Measurements from ENCODE around the gene SUB1.

DNA sequence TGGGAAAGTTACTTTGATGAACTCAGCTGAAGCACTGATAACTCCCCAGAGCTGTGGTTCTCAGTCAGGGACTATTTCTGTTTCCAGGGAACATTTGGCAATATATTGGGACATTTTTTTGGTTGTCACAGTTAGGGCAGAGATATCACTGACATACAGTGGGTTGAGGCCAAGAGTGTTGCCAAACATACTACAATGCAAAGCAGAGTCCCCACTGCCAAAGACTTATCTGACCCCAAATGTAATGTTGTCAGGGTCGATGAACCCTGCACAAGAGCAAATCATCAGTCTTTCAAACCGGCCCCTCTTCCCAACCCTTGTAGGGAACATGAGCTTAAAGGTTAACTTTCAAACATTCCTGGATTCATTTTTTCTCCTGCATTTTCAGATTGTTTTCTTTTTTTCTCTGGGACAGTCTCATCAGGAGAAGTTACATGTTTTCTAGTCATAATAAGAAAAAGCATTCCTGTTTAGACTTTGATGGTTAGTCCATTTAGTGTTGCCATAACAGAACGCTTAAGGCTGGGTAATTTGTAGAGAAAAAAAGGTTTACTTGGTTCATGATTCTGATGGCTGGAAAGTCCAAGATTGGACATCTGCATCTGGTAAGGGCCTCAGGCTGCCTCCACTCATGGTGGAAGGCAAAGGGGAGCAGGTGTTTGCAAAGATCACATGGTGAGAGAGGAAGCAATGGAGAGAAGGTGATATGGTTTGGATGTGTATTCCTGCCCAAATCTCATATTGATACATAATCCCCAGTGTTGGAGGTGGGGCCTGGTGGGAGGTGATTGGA is 18.8 kb upstream of the SUB1 start:
- TF ChIP-seq, protein P1, sequence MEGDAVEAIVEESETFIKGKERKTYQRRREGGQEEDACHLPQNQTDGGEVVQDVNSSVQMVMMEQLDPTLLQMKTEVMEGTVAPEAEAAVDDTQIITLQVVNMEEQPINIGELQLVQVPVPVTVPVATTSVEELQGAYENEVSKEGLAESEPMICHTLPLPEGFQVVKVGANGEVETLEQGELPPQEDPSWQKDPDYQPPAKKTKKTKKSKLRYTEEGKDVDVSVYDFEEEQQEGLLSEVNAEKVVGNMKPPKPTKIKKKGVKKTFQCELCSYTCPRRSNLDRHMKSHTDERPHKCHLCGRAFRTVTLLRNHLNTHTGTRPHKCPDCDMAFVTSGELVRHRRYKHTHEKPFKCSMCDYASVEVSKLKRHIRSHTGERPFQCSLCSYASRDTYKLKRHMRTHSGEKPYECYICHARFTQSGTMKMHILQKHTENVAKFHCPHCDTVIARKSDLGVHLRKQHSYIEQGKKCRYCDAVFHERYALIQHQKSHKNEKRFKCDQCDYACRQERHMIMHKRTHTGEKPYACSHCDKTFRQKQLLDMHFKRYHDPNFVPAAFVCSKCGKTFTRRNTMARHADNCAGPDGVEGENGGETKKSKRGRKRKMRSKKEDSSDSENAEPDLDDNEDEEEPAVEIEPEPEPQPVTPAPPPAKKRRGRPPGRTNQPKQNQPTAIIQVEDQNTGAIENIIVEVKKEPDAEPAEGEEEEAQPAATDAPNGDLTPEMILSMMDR (IDR thresholded peaks at IDR 0.05), result no peak
- no peak for TF ChIP-seq MEF2A (IDR thresholded peaks at IDR 0.05; ENCODE audit: borderline replicate concordance, low read depth)
- TF ChIP-seq YY1 (IDR thresholded peaks at IDR 0.05; ENCODE audit: low read depth), result no peak
- no peak for TF ChIP-seq EZH2phosphoT487 (IDR thresholded peaks at IDR 0.05; ENCODE audit: borderline replicate concordance, low read depth)
- TF ChIP-seq, protein P2, sequence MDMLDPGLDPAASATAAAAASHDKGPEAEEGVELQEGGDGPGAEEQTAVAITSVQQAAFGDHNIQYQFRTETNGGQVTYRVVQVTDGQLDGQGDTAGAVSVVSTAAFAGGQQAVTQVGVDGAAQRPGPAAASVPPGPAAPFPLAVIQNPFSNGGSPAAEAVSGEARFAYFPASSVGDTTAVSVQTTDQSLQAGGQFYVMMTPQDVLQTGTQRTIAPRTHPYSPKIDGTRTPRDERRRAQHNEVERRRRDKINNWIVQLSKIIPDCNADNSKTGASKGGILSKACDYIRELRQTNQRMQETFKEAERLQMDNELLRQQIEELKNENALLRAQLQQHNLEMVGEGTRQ (IDR thresholded peaks at IDR 0.05; ENCODE audit: borderline replicate concordance, low read depth, low read length), result no peak
- no peak for TF ChIP-seq SIN3A (IDR thresholded peaks at IDR 0.05; ENCODE audit: borderline replicate concordance, low read depth, low read length)
- TF ChIP-seq, protein P3, sequence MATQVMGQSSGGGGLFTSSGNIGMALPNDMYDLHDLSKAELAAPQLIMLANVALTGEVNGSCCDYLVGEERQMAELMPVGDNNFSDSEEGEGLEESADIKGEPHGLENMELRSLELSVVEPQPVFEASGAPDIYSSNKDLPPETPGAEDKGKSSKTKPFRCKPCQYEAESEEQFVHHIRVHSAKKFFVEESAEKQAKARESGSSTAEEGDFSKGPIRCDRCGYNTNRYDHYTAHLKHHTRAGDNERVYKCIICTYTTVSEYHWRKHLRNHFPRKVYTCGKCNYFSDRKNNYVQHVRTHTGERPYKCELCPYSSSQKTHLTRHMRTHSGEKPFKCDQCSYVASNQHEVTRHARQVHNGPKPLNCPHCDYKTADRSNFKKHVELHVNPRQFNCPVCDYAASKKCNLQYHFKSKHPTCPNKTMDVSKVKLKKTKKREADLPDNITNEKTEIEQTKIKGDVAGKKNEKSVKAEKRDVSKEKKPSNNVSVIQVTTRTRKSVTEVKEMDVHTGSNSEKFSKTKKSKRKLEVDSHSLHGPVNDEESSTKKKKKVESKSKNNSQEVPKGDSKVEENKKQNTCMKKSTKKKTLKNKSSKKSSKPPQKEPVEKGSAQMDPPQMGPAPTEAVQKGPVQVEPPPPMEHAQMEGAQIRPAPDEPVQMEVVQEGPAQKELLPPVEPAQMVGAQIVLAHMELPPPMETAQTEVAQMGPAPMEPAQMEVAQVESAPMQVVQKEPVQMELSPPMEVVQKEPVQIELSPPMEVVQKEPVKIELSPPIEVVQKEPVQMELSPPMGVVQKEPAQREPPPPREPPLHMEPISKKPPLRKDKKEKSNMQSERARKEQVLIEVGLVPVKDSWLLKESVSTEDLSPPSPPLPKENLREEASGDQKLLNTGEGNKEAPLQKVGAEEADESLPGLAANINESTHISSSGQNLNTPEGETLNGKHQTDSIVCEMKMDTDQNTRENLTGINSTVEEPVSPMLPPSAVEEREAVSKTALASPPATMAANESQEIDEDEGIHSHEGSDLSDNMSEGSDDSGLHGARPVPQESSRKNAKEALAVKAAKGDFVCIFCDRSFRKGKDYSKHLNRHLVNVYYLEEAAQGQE (IDR thresholded peaks at IDR 0.05; ENCODE audit: low read depth, low read length), result no peak
- TF ChIP-seq RXRA (IDR thresholded peaks at IDR 0.05; ENCODE audit: borderline replicate concordance, low read depth), result no peak
- TF ChIP-seq CHD2 (IDR thresholded peaks at IDR 0.05; ENCODE audit: low read length, partially characterized antibody), result no peak
- TF ChIP-seq MXI1 (IDR thresholded peaks at IDR 0.05; ENCODE audit: low read depth, low read length), result no peak
- no peak for TF ChIP-seq GATA2 (CRISPR knock-in tag; IDR thresholded peaks at IDR 0.05)
- TF ChIP-seq POLR2AphosphoS5 (IDR thresholded peaks at IDR 0.05; ENCODE audit: low read depth, low read length), result no peak
- TF ChIP-seq, protein P4, sequence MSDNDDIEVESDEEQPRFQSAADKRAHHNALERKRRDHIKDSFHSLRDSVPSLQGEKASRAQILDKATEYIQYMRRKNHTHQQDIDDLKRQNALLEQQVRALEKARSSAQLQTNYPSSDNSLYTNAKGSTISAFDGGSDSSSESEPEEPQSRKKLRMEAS (IDR thresholded peaks at IDR 0.05; ENCODE audit: low read depth), result no peak
- TF ChIP-seq RAD21 (IDR thresholded peaks at IDR 0.05; ENCODE audit: low read length), result no peak
